Embryonic facial prominence (tissue), 1 donor: Measurements from ENCODE around the gene GABBR1.

Experiments
- DNase-seq: peaks from one replicate; pipeline ENCODE4 v3.0.0-alpha.2; 2016; ENCODE audit errors: extremely low spot score

The GABBR1 gene

DNA sequence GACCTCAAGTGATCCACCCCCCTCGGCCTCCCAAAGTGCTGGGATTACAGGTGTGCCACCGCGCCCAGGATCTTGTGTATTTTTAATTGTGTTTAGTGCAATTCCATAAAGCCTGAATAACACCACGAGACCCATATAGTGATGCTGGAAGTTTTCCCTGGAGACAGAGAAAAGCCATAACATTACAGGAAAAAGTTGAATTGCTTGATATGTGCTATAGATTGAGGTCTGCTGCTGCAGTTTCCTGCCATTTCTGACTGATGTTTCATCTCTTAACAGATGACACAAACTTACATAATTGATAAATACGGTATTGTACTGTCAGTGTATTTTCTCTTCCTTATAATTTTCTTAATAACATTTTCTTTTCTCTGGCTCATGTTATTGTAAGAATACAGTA lies 66.1 kb downstream of the GABBR1 start:
- no peak for DNase-seq

DNA sequence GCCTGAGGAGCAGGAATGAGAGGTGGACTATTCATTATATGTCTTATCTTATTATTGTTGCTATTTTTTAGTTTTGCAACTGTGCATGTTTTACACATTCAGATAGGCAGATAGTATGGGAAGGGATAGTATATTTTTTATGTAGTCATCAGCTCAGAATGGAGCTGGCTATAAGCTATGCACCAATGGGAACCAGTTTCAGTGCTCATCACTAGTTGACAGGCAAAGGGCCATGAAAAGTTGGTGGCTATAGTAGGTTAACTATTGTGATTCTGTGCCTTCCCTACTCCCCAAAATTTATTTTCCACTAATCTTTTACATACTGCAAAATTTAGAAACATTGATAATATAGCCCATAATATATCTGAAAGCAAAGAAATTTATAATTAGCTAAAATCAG lies 68.1 kb downstream of the GABBR1 start:
- DNase-seq, result no peak

DNA sequence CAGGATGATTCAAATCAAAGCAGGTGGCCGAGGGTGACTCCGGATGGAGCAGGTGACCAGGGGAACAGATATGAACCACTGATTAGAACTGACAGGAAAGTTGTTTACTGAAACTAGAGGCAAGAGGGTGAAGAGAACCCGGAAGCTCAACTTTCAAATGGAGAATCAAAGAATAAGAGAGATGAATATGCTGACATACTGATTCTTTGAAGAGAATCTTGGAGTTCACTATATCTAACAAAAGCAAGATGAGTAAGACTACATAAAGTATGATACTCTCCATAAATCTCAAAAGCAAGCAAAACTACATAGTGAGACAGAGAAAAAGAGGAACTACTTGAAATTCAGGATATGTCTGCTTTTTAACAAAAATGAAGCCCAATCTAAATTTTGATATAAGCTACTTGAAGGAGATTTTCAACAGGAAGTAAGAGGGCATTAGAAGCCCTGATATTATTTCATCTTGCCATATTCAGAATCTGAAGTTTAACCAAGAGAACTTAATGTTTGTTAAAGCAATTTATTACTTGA lies 69.5 kb downstream of the GABBR1 start:
- no peak for DNase-seq

DNA sequence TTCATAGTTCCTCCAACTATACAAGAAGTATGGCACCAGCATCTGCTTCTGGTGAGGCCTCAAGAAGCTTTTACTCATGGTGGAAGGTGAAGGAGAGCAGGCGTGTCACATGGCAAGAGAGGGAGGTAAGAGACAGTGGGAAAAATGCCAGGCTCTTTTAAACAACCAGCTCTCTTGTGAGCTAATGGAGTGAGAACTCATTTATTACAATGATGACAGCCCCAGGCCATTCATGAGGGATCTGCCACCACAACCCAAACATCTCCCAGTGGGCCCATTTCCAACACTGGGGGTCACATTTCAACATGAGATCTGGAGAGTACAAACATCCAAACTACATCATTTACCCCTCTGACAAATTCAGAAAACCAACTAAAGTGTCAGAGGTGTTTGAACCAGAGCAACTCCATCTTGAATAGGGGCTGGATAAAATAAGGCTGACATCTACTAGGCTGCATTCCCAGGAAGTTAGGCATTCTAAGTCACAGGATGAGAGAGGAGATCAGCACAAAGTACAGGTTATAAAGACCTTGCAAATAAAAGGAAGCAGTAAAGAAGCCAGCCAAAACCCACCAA lies 71.3 kb downstream of the GABBR1 start:
- DNase-seq, result no peak

DNA sequence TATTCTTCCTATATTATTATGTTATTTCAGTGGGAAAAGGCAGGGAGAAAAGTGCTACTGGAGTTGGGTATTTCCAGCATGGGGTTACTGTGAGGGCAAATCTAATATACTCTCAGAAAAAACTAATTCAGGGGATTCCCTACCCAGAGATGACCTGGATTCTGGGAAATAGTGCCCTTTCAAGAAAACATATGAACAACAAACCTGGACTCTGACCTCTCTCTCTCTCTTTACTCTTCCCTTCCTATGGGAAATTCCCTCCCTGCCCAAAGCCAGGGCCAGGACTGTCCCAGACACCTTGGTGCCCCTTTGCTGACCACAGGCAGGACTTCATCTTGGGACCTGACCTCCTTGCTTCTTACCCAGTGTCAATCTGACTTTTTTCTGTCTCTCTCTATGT lies 71.9 kb downstream of the GABBR1 start:
- DNase-seq, result no peak

DNA sequence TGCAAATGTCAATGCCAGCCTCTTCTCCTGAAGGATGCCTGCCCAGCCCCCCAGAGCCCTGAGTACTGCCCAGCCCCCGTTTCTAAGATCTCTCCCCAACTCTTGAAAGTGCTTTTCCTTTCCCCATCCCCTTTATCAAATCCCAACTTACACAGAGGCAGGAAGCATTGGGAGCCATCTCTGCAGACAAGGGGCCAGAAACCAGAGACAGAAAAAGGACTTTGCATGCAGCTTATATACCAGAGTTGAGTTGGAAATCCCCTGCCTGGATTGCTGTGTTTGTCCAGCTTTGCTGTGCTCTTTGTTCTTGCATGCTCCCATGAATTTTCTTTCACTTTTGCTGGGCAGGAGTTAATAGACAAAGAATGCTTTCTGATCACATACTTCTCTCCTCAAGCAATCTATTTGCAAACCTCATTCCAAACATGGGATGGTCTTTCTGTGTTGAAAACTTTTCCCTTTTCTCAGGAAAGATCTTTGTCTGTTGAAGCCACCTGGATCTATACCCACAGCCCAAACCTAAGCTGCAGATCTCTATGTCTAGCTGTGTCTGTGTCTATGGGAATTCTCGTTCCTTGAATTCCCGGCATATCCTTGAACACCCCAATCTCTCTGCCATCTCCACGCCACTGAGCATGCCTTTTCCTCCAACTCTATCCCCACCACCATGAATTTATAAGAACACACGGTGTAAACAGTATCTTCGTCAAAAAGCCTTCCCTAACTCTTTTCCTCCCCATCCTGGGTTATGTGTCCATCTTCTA lies 73.3 kb downstream of the GABBR1 start, which contains the start of gene UBD:
Gene UBD, minus strand, starts transcription at position 209 of the 764 bp plus-strand sequence. Its CDS starts 31 bp downstream, at position 178.
- no peak for DNase-seq

DNA sequence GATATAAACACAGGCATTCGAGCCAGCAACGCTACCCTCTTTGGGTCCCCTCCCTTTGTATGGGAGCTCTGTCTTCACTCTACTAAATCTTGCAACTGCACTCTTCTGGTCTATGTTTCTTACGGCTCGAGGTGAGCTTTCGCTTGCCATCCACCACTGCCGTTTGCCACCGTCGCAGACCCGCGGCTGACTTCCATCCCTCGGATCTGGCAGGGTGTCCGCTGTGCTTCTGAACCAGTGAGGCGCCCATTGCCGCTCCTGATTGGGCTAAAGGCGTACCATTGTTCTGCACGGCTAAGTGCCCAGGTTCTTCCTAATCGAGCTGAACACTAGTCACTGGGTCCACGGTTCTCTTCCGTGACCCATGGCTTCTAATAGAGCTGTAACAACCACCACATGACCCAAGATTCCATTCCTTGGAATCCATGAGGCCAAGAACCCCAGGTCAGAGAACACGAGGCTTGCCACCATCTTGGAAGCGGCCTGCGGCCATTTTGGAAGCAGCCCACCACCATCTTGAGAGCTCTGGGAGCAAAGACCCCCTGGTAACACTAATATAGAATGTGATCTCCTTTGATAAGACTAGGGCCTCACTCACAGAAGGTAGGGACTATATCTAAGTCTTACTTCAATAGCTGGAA lies 74.4 kb downstream of the GABBR1 start:
- no peak for DNase-seq

DNA sequence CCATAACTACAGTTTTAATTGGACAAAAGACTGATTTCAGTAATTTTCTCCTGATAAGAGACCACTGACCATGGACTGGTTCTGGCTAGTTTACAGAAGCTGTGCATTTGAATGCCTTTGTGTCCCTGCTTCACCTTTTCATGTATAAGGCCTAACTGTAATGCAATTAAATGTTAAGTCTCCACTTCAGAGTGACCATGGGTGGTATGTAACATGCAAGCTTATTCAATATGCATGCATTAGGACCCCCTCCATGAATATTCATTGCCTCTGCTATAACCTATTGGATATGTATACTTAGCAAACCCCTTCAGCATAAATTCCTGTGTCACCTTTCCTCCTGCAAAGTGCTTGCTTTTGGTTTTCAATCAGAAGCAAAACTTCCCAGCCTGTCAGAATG lies 75.7 kb downstream of the GABBR1 start:
- DNase-seq, result no peak

DNA sequence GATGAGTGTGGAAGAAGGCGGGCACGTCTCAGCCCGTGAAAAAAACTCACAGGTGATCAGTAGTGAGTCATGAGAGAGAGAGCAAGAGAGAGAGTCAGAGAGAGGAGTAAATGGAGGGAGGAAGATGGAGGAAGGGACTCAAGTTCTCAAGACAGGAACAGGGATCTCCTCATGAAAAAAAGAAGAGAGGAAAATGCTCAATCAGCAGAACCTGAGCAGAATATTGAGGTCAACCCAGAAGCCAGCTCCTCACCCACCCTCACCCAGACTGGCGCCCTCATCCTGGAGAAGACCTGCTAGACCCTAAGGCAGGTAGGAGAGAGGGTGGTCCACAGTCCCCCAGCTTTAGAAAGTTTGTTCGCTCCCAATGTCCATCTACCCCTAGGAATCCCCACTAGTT lies 78.2 kb downstream of the GABBR1 start:
- DNase-seq, result no peak

DNA sequence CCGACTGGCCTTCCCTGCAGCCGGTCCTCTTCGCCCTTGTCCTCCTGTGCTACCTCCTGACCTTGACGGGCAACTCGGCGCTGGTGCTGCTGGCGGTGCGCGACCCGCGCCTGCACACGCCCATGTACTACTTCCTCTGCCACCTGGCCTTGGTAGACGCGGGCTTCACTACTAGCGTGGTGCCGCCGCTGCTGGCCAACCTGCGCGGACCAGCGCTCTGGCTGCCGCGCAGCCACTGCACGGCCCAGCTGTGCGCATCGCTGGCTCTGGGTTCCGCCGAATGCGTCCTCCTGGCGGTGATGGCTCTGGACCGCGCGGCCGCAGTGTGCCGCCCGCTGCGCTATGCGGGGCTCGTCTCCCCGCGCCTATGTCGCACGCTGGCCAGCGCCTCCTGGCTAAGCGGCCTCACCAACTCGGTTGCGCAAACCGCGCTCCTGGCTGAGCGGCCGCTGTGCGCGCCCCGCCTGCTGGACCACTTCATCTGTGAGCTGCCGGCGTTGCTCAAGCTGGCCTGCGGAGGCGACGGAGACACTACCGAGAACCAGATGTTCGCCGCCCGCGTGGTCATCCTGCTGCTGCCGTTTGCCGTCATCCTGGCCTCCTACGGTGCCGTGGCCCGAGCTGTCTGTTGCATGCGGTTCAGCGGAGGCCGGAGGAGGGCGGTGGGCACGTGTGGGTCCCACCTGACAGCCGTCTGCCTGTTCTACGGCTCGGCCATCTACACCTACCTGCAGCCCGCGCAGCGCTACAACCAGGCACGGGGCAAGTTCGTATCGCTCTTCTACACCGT lies 79.5 kb downstream of the GABBR1 start:
- DNase-seq, result no peak

DNA sequence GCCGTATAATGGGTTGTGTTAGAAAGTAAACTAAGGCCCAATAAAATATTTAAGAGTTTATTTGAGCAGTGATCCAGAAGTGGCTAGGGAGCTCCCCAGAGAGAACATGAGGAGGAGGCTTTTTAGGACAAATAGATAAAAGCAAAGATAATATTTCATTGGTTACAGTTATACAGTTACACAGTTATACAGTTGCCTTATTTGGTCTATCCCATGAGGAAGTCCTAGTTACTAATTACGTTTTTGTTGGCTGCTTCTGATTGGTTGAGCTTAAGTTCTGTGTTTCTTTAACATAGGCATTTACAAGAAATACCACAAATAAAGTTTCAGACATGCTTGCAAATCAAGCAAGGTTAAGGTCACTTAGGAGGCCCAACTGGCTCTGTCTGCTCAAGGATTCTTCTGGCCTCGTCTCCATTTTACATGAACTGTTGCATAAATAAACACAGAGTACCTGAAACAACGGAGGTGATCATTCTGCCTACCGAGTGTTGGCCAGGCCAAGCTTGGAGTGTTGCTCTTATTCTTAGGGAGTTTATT lies 80.4 kb downstream of the GABBR1 start:
- peak; percentile 8 for DNase-seq

DNA sequence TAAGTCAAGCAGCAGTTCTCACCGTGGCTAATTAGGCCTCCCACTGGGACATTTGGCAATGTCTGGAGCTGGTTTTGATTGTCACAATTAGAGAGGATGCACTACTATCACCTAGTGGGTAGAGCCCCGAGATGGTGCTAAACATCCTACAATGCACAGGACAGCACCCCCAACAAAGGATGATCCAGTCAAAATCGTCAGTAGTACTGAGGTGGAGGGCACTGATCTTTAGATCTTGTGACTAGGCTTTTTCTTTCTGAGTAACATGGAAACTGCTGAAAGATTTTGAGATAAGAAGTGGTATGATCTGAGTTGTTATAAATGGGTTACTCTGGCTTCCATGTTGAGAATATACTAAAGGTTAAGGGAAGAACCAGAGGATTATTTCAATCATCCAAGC lies 85.4 kb downstream of the GABBR1 start:
- no peak for DNase-seq

DNA sequence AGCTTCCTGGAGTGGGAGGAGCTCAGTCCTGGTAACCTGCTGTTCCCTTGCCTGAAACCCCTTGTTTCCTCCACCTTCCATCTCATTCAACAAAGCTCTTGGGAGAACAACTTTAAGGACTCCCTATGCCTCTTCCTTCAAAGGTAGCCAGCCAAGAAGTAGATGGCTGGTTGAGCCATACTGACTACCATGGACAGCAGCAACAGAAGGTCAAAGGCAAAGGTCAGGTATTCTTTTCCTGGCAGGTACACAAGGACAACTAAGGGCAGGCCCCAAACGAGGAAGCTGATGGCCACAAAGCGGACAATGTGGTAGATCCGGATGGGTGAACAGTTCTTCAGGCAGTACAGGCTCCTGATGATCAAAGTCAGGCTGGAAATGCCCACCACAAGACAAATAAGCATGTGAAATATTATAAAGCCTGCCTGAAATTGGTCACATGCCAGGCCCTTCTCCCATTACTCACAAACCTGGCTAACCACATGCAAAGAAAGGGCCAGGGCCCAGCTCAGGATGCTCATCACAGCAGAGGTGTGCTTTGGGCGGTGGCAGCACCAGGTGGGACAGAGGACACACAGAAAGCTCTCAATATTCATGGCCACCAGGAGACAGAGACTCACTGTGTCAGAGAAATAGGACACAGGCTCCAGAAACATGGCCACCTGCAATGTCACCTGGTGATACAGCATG lies 95.1 kb downstream of the GABBR1 start:
- DNase-seq, result no peak

DNA sequence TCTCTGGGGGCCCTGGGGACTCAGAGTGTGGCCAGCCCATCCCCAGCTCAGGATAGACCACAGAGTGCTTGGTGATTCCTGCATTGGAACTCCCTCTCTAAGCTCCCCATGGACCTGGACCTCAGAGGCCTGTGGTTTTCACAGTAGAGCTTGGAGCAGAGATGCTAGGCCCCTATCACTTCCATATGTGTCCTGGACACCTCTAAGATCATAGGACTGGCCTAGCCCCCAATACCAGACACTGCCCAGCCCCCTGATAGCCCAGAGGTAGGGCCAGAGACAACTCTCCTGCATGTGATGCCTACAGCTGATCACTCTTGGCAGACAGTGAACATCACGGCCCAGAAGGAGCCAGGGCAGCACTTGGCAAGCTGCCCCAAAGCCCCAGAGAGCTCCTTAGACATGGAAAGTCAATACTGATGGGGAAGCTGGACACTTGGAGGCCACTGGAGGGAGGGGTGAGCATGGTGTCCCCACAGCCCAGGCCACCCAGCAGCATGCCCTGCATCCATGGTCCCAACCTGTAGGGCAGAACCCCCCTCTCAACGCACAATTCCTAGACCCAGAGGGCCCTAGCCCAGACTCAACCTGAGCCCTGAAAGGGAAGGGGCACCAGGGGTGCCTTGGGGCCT lies 100.5 kb downstream of the GABBR1 start:
- no peak for DNase-seq

DNA sequence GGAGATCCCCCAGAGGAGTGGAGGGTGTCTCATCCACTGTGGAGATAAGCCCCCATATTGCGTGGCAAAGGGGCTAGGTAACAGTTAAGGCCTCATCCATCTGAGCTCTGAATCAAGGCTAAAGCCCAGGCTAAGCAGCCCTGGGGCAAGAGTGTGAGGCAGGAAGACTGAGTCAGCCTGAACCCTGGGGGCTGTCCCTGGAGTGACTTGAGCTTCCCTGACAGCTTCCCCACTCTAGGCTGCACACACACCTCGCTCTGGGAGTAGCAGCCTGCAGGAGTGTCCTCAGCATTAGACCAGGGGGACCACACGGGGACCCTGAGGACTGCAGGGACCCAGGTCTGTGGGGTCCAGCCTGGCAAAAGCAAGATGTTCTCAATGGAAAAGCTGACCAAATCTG lies 101.3 kb downstream of the GABBR1 start:
- no peak for DNase-seq

DNA sequence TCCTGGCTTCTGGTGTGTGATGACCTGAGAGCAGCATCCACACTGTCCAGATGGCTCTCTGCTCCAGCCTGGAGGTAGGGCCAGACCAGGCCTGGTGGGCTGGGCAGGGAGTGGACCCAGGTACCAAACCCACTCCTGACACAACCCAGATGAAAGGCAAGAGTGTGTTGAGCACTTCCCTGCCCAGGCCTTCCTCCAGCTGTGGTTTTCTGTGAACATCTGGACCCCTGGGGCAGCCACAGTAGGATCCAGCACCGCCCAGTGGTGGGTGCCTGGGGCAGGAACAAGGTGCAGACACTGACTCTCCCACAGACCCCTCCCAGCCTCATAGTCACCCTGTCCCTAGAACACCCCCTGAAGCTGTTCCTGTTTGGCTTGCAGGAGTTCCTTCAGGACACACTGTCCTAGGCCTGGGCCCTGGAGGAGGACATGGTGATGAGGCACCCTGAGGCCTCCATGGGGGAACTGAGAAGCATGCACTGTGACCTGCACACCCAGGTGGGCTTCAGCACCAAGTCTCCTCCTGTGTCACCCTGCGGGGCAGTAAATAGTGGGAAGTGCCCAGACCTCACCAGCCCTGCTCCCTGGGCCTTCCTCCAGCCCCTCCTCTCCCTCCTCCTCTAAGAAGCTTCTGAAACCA lies 102.2 kb downstream of the GABBR1 start:
- DNase-seq, result no peak

DNA sequence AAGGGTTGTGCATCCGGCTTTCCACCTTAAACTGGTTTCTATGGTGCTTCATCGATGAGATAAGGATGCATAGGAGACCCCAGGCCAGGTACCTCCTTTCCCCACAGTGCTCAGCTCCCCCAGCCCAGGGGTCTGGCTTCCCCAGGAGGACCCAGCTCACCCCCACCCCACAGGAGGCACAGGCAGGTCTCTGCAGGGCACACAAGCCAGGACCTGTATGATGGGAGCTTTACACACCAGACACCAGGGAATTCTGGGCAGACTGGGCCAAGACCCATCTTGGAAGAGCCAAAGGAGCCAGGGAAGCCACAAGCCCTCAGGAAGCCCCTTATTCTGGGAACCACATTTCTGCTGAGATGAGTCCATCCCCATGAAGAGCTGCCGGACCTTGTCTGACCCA lies 103.0 kb downstream of the GABBR1 start:
- no peak for DNase-seq

DNA sequence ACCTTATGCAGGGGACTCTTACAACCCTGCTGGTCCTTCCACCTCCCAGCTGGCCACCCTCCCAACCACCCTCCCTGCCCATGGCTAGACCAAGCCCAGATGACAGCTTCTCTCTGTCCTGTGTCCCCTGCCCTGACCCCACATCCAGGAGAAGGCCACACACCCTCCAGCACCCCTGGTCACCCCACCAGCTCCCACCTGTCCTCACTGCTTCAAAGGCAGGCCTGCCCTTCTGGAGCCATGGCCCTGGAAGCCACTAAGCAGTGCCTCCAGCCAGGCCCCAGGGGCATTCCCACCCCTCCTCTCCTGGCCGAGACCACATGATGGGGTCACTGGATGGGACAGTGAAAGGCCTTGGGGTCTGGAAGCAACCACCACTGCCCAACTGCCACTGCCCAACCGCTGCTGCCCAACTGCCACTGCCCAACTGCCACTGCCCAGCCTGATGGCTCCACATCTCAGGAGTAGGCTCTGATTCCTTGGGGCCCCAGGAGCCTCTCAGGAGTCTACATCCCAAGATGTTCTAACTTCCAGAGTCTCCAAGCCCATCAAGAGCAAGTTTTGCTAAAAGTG lies 103.9 kb downstream of the GABBR1 start:
- no peak for DNase-seq

DNA sequence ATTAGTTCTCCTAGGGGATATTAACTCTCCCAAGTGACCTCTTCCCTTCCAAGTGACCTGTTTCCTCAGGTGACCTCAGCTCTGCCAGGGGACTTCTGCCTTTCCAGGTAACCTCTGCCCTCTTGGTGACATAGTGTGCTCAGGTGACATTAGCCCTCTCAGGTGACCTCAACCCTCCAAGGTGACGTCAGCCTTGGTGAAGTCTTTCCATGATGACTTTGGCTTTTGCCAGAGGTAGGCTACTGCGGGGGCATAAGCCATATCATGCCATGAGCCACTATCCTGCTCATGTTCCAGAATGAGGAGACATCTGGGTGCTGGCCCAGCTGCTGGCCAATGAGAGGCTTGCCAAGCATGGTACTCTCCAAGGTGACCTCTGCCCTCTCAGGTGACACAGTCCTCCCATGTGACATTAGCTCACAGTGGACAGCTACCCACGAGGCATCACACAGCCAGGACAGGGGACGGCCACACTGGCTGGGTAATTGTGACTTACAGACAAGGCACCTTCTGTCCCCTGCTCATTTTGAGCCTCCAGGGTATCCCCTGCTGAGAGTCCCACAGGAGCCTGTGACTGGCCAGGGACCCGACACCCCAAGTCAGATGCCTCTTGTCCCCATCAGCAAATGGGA lies 104.6 kb downstream of the GABBR1 start:
- no peak for DNase-seq
